T-helper 2 cell treated with Interferon-gamma antibody and Interleukin-4, amounts not matched to agents 100 ng/mL and 5 ng/mL, for 36 hours (primary cell): ENCODE measurements around the gene THOC6. TPM values are rescaled to one million over a fixed set of nuclear protein-coding genes. Genes with fewer than 3 reads are reported as not detected.

Experiments
- intact Hi-C: fragments of 100-400 bp; cut with micrococcal nuclease; formaldehyde crosslinking; loops from one replicate; pipeline ENCODE4 v1.15.1; 2023
- total RNA-seq: library from RNA; stranded (reverse); gene quantifications from 2 replicates; pipeline ENCODE4 v1.2.3, GENCODE V29; 2022

Gene THOC6
- total RNA-seq, 1 donor from 2014 or later, result 65.9 TPM

DNA sequence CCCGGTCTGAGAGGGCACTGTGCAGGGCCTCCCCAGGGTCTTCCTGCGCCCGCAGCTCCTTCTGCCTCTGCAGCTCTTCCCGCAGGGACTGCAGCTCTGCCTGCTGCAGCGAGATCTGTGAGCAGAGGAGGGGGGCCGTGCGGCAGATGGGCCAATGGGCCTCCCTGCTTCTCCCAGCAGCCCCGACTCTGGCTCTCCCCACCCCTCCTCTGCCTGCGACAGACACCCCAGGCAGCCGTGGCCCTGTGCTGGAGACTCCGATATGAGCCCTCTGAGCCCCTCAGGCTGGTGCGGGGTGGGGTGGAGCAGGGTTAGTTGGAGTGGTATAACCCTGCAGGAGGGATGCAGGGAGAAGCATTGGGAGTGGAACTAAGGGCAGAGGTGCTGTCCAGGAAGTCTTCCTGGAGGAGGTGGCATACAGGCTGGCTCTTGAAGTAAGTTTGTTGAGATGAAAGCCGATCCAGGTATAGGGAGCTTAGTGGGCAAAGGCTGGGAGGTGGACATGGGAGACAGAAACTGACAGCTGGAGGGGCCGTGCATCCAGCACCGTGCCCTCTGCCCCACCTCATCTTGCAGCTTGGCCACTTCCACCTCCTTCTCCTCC lies 5.0 kb downstream of the THOC6 start:
- intact Hi-C loops, result loop anchor here (2.0 to 10.0 kb wide), 2 partner anchors 96 to 476 kb away; partner anchors contain the start of gene CLUAP1

DNA sequence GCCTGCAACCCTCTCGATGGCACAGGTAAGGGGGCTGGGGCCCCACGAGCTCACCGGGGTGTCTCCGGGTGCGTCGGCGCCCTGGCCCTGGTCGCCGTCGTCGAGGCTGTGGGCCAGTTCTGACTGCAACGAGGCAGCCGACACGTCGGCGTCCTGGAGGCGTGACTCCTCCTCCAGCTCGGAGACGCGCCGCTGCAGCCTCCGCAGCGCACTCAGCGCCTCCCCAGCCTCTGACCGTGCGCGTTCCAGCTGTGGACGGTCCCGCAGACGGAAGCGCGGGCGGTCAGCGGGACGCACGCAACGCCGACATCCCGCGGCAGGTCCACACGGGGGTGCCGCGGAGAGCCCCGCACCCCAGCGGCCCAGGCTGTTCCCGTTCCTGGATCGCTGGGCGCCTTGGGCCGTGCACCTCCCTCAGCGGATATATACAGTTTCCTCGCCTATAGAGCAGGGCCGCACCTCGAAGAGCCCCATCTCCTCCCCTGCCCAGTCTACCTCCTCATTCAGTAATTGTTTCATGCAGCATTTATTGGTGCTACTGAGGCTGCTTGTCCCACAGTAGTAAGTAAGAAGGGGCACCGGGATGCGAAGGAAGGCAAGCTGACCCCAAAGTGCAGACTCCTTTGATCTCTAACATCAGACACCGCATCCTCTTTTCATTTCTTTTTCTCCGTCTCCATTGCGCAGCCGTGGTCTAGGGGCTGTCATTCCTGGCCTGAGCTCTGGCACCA lies 5.8 kb downstream of the THOC6 start:
- intact Hi-C loops, result loop anchor here (2.0 to 10.0 kb wide), 3 partner anchors 15 to 475 kb away; partner anchors contain the start of gene CLUAP1

DNA sequence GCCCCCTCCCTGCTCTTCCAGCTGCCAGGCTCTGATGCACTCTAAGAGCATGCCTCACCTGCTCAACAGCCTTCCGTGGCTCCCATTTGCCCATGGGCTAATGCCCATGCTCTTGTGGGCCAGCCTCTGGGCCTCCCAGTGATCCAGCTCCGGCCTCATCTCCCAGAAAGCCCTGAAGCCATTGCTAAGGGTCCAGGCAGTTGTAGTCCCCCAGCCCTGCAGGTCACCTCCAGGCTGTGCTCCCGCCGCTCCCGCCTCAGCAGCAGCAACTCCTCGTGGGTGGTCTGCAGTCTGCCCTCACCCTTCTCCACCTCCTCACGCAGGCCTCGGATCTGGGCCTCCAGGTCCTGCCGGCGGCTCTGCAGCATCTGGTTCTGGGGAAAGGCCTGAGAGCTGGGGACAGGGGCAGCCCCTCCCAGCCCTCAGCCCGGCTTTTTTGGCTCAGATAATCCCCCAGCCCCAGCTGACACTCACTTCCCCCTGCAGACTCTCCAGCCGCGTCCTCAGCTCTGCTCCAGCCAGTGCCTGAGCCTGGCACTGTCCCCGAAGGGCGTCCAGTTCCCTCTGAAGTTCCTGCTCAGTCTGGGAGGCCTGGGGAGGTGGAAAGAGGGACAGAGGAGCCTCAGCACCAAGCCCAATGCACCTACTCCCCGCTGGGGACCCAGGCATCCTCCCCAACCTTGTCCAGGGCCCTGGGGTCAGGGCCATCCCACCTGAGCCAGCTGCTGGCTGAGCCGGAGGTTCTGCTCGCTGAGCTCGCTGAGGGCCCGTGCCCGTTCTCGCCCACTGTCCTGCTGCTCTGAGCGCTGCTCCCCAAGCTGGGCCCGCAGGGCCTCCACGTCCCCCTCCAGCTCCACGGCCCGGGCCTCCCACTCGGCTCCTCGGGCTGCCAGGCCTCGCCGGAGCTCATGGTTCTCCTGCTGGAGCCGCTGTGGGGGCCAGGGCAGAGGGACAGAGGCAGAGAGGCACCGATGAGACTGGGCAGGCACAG lies 6.7 kb downstream of the THOC6 start:
- intact Hi-C loops, result loop anchor here (2.0 kb wide), 1 partner anchor 14 kb away; no protein-coding TSS in a partner anchor

DNA sequence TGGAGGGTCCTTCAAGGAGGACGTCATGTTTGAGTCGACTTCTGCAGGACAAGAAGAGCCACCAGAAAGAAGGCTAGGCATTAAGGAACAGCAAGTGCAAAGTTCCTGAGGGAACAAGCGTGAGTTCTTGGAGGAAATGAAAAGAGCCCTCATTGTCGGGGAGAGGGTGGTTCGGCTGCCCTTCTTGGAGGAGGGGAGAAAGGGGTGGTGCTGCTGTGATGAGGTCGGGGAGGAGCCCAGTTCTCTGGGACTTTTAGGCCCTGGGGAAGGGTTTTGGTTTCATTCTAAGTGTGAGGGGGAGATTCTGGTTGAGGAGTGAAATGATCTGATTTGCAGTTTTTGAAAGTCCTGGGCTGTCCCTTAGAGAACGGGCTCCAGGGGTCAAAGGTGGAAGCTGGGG lies 8.8 kb downstream of the THOC6 start:
- intact Hi-C loops, result no loop called here

DNA sequence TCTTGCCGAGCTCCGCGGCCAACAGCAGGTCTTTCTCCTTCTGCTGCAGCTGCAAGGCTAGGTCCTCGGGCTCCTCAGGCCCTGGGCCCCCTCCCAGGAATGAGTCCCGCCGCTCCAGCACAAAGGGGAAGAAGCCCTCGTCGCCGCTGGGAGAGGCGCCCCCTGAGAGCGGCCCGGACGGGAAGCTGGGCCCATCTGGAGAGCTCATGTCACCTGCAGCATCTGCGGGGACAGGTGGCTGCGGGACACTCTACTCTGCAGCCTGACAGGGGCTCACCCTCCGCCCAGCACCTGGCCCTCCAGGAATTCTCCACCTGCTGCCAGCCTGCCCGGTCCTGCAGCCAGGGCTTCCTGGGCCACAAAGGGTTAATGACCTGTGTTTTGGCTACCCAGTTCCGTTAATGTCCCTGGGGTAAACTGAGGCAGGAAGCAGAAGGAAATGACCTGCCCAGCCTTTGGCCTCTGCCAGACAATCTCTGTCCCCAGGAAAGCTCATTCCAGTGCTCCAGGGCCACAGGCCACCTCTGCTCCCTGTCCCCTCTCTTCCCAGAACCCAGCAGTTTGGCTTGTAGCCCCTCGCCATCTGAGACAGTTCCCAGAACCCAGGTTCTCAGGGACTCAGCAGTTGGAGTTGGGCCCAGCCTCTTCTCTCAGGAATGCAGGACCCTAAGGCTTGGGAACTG lies 11.6 kb downstream of the THOC6 start:
- intact Hi-C loops, result no loop called here

DNA sequence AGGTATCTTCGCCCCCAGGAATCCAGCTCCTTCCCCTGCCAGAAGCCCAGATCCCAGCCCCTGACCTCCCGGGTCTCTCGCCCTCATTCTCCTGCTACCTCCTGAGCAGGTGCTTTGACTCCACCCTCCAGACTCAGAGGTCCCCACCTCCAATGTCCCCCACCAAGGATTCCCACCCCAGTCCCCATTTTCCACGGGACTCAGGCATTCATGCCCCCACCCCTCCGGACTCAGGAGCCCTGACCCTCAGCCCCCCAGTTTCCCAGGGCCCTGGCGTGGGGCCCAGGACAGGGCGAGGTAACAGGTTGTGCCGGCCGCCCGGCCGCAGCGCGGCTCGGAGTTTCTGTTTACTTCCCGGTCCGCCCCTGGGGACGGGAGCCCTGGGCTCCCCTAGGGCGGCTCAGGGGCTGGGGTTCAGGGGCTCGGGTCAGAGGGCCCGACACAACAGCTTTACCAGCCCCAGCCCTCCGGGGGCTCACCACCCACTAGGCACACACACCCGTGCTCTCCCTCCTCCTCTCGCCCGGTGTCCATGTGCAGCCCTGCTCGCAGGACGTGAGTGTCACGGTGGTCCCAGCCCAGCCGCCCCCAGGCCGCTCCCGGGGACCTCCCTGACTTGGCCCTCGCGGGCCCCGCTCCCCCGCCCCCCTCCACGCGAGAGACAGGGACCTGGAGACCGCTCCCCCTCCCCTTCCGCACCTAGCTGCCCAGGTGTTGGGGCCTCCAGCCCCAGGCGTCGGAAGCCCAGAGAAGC lies 12.3 kb downstream of the THOC6 start:
- intact Hi-C loops, result no loop called here

DNA sequence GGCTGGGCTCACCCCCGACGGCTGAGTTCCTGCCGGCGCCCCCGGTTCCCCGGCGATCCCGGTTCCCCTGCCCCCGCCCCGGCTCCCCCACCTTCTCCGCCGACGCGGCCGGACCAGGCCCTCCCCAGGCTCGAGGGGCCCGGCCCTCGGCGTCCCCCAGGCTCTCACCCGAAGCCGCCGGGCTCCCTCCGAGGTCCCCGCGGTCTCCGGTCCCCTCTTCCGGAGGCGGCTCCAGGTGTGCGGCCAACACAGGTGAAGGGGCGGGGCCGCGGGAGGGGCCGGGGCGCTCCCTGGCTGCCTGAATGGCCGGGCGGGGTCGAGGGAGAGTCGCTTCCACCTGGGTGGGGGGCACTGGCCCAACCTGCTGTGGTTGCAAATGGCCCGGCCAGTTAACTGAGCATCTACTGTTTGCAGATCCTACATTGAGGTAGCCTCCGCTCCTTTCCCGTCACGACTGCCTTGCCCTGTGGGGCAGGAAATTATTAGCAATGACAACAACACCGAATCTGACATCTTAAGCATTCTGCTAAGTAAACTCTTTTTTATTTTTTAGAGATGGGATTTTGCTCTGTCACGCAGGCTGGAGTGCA lies 13.0 kb downstream of the THOC6 start, which contains the start of gene BICDL2:
Gene BICDL2, minus strand, starts transcription at position 219 of the 590 bp plus-strand sequence. CDS start 1,448 bp downstream, outside the sequence.
- intact Hi-C loops, result no loop called here

DNA sequence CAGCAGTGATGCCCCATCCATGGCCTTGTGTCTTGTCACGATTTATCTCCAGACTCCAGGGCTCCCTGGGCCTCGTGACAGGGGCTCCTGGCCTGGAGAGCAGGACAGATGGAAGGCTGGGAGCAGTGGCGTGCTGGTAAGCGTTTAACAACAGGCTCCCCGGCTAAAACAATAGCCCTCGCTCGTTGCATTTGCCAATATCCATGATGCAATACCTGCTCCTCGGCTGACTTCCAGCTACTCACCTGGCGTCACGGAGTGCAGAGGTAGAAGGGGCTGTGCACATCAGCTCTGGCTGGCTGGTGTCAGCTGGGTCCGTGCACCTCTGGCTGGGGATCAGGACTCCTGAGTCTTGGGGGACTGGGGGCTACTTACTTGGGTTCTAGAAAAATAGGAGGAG lies 14.4 kb downstream of the THOC6 start:
- intact Hi-C loops, result no loop called here

DNA sequence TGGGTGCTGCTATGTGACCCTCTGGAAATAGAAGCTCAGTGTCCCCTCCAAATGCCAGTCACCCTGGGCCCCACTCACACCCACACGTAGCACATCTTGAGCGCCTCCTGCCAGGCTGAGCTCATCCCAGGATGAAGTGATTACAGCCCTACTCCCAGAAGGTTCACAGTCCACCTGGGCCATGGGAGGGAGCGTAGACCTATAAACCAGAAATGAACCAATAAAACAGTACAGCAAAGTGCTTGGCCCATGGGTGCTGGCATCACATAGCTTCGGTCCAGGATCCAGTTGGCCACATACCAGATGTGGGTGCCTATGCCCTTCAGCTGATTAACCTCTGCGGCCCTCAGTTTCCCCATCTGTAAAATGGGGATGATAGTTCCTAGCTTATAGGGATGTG lies 15.1 kb downstream of the THOC6 start:
- intact Hi-C loops, result no loop called here

DNA sequence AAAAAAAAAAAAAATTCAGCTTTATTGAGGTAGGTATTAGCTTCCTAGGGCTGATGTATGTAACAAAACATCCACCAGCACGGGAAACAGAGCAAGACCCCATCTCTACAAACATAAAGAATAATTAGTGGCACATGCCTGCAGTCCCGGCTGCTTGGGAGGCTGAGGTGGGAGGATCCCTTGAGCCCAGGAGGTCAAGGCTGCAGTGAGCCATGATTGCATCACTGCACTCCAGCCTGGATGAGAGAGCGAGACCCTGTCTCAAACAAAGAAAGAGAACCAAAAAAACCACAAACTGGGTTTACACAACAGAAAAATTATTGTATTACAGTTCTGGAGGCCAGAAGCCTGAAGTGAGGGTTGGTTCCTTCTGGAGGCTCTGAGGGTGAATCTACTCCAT lies 18.5 kb downstream of the THOC6 start:
- intact Hi-C loops, result no loop called here

DNA sequence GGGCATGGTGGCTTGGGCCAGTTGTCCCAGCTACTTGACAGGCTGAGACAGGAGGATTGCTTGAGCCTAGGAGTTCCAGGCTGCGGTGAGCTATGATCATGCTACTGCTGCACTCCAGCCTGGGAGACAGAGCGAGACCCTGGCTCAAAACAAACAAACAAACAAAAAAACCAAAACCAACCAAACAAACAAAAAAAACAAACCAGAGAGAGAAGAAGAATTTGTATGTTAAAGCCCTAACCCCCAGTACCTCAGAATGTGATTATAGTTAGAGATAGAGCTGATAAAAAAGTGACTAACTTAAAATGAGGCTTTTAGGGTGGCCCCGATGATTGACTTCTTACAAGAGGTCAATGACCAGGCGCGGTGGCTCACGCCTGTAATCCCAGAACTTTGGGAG lies 20.9 kb downstream of the THOC6 start:
- intact Hi-C loops, result loop anchor here (2.0 kb wide), 1 partner anchor 14 kb away; no protein-coding TSS in a partner anchor

DNA sequence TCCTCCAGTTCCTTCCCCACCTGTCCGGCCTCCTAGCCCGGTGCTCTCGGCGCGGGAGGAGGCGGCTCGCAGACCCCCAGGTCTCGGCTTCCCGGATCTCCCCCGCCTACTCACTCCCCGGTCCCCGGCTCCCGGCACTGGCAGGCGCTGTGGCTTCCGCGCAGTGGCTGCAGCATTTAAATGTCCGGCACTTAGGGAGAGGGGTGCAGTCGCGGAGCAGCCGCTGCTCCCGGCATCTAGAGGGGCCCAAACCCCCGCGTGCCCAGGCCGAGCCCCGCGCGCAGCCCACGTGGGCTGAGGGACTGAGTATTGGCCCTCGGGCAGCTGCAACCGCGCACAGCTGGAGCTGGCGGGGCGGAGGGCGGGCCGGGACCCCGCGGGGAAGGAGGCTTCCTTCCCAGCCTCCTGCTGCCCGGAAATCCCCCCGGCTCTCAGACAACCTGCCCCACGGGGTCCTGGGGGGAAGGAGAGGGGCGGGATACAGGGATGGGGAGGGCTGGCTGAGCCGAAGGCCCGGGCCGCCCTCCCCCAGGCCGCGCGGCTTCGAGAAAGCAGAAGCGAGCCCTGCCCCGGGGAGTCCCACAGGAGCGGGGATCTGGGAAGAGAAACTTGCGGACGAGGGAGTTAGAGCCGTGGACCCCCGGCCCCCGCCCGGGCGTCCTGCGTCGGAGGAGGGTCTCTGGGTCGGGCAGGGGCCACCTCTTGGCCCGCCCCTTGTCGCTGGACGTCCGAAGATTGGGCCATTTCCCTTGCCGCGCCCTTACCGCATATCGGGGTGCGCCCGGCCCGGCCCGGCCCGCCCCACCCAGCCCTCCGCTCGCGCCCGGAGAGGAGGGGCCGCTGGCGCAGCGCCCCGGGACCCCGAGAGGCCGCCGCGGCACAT lies 22.2 kb downstream of the THOC6 start, which contains the start of gene MMP25:
Gene MMP25, plus strand, starts transcription at position 804 of the 883 bp plus-strand sequence. CDS start 357 bp downstream, outside the sequence.
- intact Hi-C loops, result loop anchor here (2.0 kb wide), 1 partner anchor 15 kb away; no protein-coding TSS in a partner anchor

DNA sequence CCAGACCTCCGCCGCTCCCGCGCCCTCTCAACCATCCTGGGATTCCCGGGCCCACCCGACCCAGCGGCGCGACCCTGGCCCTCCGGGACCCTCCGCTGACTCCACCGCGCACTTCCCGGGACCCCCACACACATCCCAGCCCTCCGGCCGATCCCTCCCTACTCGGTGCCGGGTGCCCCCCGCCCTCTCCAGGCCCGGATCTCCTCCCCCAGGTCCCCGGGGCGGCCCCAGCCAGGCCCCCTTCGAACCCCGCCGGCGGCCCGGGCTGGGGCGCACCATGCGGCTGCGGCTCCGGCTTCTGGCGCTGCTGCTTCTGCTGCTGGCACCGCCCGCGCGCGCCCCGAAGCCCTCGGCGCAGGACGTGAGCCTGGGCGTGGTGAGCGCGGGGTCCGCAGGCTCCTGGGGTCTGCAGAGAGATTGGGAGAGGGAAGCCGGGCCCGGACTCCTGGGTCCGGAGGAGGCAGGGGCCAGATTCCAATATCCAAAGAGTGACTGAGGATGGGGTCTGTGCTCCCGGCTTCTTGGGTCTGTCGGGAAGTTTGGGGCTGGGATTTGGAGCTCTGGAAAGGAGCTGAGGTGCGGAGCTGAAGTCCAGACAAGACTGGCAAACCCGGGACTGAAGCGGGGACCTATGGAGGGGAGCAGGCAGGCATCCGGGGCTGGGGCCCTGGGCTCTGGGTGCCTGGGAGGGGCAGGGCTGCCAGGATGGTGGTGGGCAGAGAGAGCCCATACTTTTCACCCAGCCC lies 23.0 kb downstream of the THOC6 start:
- intact Hi-C loops, result no loop called here

DNA sequence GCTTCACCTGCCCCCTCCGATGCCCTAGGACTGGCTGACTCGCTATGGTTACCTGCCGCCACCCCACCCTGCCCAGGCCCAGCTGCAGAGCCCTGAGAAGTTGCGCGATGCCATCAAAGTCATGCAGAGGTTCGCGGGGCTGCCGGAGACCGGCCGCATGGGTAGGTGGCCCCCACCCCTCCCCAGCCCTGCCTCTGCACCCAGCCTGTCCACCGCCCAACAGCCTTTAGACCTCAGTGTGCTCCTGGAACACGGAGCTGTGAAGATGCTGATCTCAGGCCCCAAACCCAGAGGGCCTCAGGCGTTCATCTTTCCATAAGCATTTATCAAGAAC lies 23.5 kb downstream of the THOC6 start:
- intact Hi-C loops, result no loop called here

DNA sequence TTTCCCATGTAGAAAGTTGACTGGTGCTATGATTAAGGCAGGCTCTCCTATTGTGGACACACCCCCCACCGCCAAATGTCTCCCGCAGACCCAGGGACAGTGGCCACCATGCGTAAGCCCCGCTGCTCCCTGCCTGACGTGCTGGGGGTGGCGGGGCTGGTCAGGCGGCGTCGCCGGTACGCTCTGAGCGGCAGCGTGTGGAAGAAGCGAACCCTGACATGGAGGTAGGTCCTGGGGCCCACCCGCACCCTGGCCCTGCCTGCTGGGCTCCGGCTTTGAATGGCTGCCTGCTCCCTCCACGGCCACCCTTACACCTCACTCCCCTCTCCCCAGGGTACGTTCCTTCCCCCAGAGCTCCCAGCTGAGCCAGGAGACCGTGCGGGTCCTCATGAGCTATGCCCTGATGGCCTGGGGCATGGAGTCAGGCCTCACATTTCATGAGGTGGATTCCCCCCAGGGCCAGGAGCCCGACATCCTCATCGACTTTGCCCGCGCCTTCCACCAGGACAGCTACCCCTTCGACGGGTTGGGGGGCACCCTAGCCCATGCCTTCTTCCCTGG lies 26.2 kb downstream of the THOC6 start:
- intact Hi-C loops, result no loop called here

DNA sequence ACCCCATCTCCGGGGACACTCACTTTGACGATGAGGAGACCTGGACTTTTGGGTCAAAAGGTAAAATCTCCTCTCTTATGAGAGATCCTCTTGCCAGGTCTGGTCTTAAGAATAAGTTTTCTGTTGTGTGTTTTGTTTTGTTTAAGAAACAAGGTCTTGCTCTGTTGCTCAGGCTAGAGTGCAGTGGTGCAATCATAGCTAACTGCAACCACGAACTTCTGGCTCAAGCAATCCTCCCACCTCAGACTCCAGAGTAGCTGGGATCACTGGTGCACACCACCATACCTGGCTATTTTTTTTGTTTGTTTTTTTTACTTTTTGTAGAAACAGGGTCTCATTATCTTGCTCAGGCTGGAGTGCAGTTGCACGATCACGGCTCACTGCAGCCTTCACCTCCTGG lies 26.7 kb downstream of the THOC6 start:
- intact Hi-C loops, result no loop called here

DNA sequence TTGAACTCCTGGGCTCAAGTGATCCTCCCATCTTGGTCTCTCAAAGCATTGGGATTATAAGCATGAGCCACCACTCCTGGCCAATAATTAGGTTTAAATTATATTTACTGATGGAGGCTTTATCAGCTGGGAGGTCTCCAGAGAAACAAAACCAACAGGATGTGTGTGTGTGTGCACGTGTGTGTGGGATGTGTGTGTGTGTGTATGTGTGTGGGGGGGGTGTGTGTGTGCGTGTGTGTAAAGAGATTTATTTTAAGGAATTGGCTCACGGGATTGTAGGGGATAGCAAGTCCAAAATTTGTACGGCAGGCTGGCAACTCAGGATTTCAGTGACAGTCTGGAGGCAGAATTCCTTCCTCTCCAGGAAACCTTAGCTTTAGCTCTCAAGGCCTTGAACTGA lies 27.2 kb downstream of the THOC6 start:
- intact Hi-C loops, result no loop called here

DNA sequence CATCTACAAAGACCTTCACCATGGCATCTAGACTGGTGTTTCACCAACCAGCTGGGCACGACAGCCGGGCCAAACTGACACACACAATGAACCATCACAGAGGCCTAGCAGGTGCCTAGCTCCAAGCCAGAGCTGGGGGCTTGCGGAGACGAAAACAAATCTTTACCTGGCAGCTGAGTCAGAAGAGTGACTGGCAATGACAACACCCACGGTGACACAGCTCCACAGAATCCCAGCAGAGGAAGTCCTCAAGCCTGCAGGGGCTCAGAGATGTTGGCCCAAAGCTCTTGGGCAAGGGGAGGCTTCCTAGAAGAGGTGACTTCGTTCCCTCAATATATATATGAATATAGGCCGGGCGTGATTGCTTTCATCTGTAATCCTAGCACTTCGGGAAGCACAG lies 27.7 kb downstream of the THOC6 start:
- intact Hi-C loops, result no loop called here
